ENCODE data around the gene TSC2.

The TSC2 gene

GRCh38 chr16:2079991-2080390 lies 32.2 kb downstream of the TSC2 start:
- DNase-seq (ENCODE audit: low spot score): no peak
- Histone ChIP-seq H3K4me3 (no peak overlapping the region), H3K27ac (no peak overlapping the region)
- TF ChIP-seq CTCF (IDR thresholded peaks at IDR 0.05): no peak

GRCh38 chr16:2081201-2082084 lies 33.7 kb downstream of the TSC2 start:
- no peak overlapping the region for H3K4me3 ChIP-seq
- no peak for TF ChIP-seq CTCF (IDR thresholded peaks at IDR 0.05)
- DNase-seq (ENCODE audit: low spot score): no peak
- H3K27ac ChIP-seq: peak overlapping the region in 1 of 2 donors; percentile 32

- no peak for TF ChIP-seq CTCF (IDR thresholded peaks at IDR 0.05)
- H3K27ac ChIP-seq: peak overlapping the region in 1 of 2 donors; percentile 32
- no peak overlapping the region for H3K4me3 ChIP-seq
- no peak for DNase-seq (ENCODE audit: low spot score)
Measured at GRCh38 chr16:2082171-2082982, 34.6 kb downstream of the TSC2 start.

- H3K27ac ChIP-seq: no peak overlapping the region
Measured at GRCh38 chr16:2082983-2083364, 35.2 kb downstream of the TSC2 start.

GRCh38 chr16:2083409-2083808 lies 35.6 kb downstream of the TSC2 start:
- DNase-seq (ENCODE audit: low spot score): no peak
- Histone ChIP-seq H3K4me3 (no peak overlapping the region), H3K27ac (no peak overlapping the region)
- TF ChIP-seq CTCF (IDR thresholded peaks at IDR 0.05): no peak

More at GRCh38 chr16:2082983-2083364, 35.2 kb downstream of the TSC2 start:
- TF ChIP-seq CTCF (IDR thresholded peaks at IDR 0.05): no peak
- no peak for DNase-seq (ENCODE audit: low spot score)
- H3K4me3 ChIP-seq: no peak overlapping the region

- H3K4me3 ChIP-seq: no peak overlapping the region
- no peak overlapping the region for H3K27ac ChIP-seq
- DNase-seq (ENCODE audit: low spot score): no peak
- TF ChIP-seq CTCF (IDR thresholded peaks at IDR 0.05): no peak
Measured at GRCh38 chr16:2083876-2084780, 36.3 kb downstream of the TSC2 start.

All from coronary artery (tissue), 2 donors.